Measurements from ENCODE around the gene TCF4. TPM values are rescaled to one million over a fixed set of nuclear protein-coding genes. Genes with fewer than 3 reads are reported as not detected.

TCF4 gene
- total RNA-seq, 1 experiment from 2014 or later = 100.0 TPM

GRCh38 chr18:55387139-55387984, 200.6 kb downstream of the TCF4 start:
- DNase-seq (ENCODE audit: low spot score) = no peak

DNA sequence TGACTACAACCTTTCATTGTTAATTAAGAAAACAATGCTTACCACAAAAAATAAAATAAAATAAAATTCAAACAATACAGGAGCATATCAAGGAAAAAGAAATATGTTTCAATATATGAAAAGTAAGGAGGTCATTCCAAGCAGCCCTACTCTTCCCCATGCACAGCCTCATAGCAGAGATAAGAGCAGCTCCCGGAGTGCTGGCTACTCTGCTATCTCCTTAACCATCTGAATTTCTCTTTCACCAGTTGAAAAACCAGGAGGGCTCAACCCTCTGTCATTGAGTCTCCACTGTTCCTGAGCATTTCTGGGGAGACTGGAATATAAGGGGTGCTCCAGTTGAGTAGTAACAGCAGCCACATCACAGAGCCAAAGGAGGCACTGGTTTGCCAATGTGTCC, 201.4 kb downstream of the TCF4 start:
- DNase-seq (ENCODE audit: low spot score) = no peak

- DNase-seq (ENCODE audit: low spot score) = no peak
Observed at GRCh38 chr18:55385770-55386169, 202.2 kb downstream of the TCF4 start.

DNA sequence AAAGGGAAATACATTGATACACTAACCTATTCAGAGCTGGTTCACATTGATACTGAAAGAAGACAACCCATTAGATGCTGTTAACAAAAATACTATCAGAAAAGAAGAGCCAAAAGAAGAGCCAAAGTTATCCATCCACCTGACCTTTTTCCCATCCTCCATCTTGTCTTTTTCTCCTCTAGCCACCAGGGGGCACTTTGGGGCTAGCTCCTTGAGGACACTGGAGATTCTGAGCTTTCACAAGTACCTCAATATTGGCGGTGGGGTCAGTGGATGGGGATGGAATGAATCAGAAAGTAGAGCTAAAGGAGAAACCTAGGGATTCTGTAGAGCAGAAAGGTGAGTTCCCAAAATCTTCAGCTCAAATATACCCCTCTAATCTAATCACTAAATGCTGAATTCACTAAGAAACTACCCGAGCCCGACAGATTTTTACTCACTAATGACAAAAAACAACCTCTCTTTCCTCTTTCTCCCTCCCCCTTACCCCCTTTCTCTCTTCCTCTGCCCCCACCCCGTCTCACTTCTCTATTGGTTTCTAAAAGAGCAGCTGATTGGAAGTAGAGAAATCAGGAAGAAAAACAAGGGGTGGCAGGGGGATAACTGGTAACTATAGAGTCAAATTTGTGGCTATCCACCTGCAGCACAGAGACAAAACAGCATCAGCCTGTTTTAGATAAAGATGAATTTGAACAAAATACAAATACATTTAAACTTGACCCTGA, 203.3 kb downstream of the TCF4 start:
- peak; percentile 18 for DNase-seq (ENCODE audit: low spot score)

DNA sequence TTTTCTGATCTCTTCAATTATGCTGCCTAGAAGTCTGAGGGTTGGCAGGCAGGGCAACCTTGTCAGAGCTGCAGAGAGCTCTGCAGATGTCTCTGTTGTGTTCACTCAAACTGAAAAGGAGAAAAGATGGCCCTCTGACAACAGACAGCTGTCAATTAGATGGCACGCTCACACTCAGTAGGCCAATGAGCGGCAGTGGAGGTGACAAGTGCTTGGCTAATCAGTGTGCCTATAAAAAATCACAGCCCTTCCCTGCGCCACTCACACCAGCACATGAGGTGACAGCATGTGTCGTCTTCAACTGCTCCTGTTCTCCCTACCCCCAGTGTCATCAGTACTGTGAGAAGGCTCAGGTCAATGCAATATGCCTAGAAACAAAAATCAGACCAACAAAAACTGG, 203.9 kb downstream of the TCF4 start:
- DNase-seq (ENCODE audit: low spot score) = no peak

DNA sequence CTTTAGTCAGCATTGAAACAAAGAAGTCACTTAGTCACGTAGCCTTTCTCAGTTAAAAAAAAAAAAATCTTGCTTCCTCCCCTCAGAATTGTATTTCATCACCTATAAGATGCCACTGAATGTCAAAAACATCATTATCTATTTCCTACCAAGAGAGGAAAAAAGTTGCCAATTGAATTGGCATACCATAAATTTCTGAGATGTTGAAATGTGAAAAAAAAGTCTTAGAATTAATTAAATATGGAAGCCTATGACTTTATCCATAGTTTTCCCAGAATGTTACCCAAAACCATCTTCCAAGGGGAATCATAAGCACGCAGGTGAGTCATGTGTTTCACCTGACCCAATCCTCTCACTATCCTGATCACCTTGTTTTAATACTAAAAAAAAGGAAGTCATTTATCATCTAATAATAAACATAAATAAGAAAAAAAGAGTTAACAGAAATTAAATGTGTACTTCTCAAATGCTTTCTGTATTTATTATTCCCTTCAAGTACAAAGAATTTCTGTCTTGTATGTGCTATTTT, 205.7 kb downstream of the TCF4 start:
- DNase-seq (ENCODE audit: low spot score) = peak; percentile 6

DNA sequence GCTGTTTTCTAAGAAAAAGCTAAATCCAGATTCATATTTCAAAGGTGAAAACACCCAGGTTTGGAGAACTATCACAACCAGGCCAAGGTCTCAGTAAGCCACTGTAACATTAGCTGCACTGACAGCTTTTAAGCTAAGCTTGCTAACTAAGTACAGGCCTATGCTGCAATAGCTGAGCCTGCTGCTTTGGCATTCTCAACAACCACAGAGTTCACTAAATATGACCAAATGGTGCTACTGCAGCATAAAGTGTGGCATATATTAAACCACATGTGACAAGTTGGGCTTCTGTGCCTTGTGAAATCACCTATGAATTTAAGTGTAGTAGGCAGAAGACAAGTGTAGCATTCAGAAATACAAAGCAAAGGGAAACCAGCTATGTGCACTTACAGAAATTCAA, 206.7 kb downstream of the TCF4 start:
- DNase-seq (ENCODE audit: low spot score) = peak; percentile 3

DNA sequence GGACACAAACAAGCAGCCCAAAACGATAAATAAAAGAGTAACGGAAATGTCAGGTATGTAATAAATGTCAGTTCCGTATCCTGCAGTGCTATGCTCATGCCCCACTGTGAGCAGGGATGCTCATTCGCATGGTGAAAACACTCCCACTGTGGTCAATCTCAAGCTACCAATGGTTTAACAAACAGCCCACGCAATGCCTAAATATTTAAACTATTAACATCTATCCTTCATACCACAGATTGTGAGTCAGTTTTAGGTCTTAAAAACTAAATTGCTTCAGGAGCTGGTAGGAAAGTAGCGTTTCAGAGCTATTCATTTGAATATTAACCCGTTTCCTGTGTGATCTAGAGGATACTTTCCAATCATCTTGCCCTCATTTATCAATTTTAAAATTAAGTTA, 207.4 kb downstream of the TCF4 start:
- DNase-seq (ENCODE audit: low spot score) = no peak

- no peak for DNase-seq (ENCODE audit: low spot score)
Observed at GRCh38 chr18:55376387-55376786, 211.6 kb downstream of the TCF4 start.

DNA sequence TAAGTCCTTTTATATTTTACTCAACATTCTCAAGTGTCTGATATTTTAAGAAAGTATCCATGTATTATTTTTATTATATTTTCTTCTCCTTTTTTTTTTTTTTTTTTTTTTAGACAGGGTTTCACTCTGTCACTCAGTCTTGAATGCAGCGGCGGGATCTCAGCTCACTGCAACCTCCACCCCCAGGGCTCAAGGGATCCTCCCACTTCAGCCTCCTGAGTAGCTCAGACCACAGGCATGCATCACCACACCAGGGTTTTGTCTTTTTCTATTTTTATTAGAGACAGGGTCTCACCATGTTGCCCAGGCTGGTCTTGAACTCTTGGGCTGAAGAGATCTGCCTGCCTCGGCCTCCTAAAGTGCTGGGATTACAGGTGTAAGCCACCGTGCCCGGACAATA, 212.1 kb downstream of the TCF4 start:
- DNase-seq (ENCODE audit: low spot score) = no peak

GRCh38 chr18:55374741-55375140, 213.3 kb downstream of the TCF4 start:
- no peak for DNase-seq (ENCODE audit: low spot score)

- DNase-seq (ENCODE audit: low spot score) = no peak
Observed at GRCh38 chr18:55372209-55372608, 215.8 kb downstream of the TCF4 start.

DNA sequence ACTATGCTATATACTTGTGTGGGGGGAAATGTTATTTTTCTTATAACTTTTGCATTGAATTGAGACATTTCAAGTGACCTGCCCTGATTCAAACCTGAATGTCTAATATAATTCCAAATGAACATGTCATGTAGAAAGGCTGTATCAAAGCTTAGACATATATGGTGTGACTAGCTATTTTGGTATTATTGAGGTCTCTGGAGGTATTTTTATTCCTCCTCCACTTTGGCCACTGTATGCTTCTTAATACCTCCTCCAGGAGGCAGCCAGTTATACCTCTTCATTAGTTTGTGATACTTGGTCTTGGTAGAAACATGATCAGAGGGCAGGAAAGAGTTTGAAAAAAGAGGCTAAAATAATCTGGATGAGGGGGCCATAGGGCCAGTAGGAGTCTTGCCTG, 217.1 kb downstream of the TCF4 start:
- DNase-seq (ENCODE audit: low spot score) = no peak

DNA sequence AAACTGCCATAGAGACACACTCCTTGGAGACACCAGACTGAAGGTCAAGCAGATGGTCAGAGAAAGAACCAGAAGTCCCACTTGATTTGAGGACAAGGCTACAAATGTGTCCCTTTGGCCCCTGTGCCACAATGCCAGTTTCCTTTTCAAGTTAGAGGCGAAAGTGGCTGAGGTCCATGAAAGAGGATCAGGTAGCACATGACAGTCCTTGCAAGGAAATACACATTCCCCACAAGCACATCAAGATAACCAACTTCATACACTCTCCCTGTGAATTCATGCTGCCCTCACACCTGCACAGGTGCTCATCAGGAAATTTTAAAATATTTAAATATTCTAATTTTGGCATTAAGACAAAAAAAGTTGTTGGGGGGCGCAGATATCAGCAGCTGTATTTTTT, 218.6 kb downstream of the TCF4 start:
- DNase-seq (ENCODE audit: low spot score) = no peak

- DNase-seq (ENCODE audit: low spot score) = no peak
Observed at GRCh38 chr18:55365342-55365741, 222.7 kb downstream of the TCF4 start.

DNA sequence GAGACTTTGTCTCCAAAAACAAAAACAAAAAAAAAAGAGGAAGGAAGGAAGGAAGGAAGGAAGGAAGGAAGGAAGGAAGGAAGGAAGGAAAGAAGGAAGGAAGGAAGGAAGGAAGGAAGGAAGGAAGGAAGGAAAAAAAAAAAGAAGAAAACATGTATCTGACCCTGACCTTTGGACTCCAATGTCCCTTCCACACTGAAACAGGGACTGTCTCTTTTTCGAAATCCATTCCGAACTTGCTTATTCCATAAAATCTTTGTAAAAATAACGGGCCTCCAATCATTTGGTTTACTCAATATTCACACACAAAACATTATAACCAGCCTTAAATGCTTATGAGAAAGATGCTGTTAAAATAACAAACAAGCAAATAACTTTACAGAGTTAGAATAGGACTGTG, 225.7 kb downstream of the TCF4 start:
- DNase-seq (ENCODE audit: low spot score) = no peak

DNA sequence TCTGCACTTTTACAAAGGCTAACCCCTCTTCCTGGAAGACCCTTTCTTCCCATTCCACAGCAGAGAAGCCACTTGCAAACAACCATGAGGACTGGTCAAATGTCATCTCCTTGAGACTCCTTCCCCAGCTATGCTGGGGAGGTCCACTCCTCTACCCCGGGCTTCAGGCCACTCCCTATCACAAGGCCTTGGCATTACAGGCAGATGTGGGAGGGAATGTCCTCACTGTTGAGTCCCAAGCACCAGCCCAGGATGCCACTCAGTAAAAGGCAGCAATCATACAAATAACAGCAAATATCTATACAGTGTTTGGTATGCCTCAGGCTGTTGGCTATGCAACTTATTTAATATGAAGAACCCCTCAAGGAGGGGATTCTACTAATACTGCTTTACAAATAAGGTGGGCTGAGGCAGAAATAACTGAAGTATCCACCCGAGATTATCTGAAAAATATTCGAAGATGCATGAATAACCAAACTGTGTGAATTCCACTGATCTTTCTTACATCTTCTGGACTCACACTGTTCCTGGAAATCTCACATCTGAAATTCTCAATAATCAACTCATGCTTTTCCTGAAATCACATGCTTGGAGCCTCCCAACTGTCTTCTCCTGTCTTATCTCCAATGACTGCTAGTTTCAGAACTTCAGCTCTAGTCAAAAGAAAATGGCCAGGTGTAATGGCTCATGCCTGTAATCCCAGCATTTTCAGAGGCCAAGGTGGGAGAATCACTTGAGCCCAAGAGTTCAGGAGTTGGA, 226.3 kb downstream of the TCF4 start:
- DNase-seq (ENCODE audit: low spot score) = no peak

- DNase-seq (ENCODE audit: low spot score) = no peak
Observed at GRCh38 chr18:55360061-55360460, 227.9 kb downstream of the TCF4 start.

DNA sequence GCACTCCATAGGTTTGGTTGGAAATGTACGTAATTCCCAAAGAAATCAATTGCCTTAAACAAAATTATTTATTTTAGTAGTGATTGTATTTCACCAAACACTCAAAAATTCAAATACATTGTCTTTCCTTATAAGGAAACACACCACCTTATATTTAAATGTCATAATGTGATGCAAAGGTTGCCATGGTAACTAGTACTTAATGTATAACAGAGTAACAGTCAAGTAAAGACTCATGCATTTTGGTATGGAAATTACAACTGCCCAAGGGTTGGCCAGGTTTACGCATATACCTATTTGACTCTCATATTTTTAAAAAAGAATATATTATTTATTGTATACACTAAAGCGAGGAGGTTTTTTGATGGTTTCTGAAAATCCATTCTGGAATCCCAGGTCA, 231.2 kb downstream of the TCF4 start:
- no peak for DNase-seq (ENCODE audit: low spot score)

GRCh38 chr18:55355223-55355622, 232.8 kb downstream of the TCF4 start:
- DNase-seq (ENCODE audit: low spot score) = no peak

GRCh38 chr18:55354795-55355194, 233.2 kb downstream of the TCF4 start:
- DNase-seq (ENCODE audit: low spot score) = no peak

- DNase-seq (ENCODE audit: low spot score) = no peak
Observed at GRCh38 chr18:55353806-55354205, 234.2 kb downstream of the TCF4 start.

All from A172 (cell line).